Fibroblast of the conjunctiva (primary cell): ENCODE results near the gene CDC123.
"Not testable (repeated sequence)": the region's sequence is repeated elsewhere in the genome, so short reads cannot be mapped to it uniquely, and the experiment has no call there.

Source experiments
- DNase-seq: peaks from one replicate; pipeline ENCODE4 v3.0.0-alpha.2; 2010; ENCODE audit warnings: low read depth

The CDC123 gene, protein sequence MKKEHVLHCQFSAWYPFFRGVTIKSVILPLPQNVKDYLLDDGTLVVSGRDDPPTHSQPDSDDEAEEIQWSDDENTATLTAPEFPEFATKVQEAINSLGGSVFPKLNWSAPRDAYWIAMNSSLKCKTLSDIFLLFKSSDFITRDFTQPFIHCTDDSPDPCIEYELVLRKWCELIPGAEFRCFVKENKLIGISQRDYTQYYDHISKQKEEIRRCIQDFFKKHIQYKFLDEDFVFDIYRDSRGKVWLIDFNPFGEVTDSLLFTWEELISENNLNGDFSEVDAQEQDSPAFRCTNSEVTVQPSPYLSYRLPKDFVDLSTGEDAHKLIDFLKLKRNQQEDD

GRCh38 chr10:12195603-12196506 is at the start of gene CDC123, which contains the start of gene NUDT5:
CDC123 (plus strand) TSS chr10:12196188; CDS start chr10:12196246, 58 bp downstream.
NUDT5 (minus strand) TSS chr10:12195891; CDS start chr10:12186291, 9,600 bp downstream.
- DNase-seq = peak; percentile 71

- DNase-seq = no peak
Observed at GRCh38 chr10:12150163-12150562, 45.8 kb upstream of the CDC123 start.

GRCh38 chr10:12154516-12154915 is 41.5 kb upstream of the CDC123 start:
- DNase-seq = no peak

DNA sequence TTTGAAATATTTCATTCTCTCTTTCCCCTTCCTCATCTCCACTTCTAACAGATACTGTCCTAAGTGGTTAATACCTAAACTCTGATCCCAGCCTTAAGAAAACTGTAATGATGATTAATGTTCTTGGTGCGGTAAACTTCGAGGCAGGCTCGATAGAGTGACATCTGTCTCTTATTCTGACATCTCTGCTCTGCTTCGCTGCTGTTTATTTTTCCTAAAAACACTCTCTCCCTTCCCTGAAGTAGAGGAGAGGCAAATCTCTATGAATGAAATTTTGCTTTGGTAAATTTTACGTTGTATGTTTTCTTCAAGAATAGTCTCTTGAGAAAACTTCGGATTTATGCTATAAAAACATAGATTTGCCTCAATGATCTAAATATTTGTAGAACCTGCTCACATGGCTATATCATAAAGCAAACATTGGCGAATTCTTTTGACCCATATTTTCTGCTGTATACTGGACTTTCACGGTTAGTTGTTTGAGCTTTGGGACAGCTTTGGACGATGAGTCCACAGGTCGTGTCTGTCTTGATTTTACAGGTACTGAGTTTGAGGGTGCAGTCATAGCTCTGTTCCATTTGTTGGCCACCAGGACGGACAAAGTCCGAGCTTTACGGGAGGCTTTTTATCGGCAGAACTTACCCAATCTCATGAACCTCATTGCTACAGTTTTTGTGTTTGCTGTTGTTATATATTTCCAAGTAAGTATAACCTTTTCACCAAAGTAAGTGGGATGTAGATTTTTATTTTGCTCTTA is 39.4 kb upstream of the CDC123 start:
- no peak for DNase-seq

GRCh38 chr10:12158111-12158510 is 37.9 kb upstream of the CDC123 start:
- DNase-seq = no peak

DNA sequence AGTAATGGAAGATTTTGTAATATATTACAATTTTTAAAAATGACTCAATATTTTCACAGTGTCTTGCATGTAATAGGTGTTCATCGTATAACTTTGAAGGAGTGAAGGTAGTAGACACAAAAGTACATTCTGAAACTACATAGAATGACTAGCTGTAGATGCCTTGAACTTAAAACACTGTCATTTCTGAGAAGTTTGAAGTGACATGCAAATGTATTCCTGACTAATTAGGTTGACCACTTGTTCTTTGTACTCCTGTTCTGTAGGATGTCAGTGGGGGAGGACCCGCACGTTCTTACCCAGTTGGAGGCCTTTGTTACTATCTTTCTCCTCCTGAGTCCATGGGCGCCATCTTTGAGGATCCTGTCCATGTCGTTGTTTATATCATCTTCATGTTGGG is 35.3 kb upstream of the CDC123 start:
- no peak for DNase-seq

DNA sequence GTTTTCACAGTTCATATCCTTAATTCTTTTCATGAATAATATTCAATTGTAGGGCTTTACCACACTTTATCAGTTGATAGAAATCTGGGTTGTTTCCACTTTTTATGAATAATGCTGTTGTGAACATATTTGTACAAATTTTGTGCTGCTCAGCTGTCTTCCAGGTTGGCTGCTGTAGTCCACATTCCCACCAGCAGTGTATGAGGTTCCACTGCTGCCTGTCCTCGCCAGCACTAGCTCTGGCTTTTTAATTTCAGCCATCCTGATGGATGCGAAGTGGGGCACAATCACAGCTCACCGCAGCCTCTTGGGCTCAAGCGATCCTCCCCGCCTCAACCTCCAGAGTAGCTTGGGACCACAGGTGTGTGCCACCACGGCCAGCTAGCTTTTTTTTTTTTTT is 33.1 kb upstream of the CDC123 start:
- DNase-seq = no peak

DNA sequence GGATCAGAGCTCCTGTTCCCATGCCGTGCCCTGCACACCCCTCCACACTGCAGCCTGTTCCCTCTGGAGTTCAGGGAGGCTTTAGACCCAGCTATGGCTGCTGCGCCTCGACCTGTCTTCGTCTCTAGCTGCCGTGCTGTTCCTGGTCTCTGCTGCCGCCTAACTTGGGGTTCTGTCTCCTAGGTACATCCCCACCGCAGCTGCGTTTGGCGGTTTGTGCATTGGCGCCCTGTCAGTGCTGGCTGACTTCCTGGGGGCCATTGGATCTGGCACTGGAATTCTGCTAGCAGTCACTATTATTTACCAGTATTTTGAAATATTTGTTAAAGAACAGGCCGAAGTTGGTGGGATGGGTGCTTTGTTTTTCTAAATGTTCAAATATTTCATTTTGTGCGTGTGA is 31.9 kb upstream of the CDC123 start:
- DNase-seq = no peak

DNA sequence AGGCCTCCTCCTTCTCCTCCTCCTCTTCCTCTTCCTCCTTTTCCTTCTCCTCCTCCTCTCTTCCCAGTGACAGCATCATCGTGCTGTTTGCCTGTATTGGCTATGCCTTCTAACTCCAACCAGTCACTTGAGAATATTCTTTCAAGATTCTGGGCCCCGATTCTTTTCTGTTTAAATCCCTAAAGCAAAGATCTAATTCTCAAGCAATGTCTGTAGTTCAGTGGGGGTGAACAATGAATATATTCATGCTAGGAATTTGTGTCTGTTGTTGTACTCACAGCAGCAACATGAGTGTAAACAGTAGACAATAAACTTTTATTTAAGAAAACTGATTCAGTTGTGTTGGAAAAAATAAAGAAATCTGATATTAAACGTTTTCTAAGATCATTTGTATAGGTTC is 31.0 kb upstream of the CDC123 start:
- no peak for DNase-seq

GRCh38 chr10:12165999-12166775 is 29.8 kb upstream of the CDC123 start:
- no peak for DNase-seq

DNA sequence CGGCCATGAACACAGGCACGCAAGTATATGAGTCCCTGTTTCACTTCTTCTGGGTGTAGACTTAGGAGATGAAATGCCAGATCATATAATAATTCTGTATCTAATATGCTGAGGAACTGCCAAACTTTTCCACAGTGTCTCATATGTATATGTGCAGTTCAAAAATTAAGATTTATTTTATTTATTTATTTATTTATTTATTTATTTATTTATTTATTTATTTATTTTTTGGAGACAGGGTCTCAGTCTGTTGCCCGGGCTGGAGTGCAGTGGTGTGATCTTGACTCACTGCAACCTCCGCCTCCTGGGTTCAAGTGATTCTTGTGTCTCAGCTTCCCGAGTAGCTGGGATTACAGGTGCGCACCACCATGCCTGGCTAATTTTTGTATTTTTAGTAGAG is 24.5 kb upstream of the CDC123 start:
- DNase-seq = not testable (repeated sequence)

DNA sequence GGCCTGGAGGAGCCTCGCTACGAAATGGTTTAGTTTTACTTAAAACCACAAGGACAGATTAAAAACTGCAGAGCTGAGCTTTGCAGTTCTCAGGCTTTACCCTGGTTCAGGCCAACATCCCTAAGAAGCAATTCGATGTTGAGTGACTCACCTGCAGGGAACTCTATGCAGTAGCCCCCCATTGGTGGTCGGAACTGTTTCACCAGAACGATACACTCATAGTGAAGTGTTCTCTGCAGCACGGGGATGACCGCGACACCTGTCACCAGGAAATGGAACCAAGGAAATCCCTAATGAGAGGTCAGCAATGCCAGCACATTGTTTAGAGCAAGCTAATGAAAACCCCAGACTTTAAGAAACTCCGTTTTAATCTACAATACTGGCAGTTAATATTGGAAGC is 18.3 kb upstream of the CDC123 start:
- no peak for DNase-seq

DNA sequence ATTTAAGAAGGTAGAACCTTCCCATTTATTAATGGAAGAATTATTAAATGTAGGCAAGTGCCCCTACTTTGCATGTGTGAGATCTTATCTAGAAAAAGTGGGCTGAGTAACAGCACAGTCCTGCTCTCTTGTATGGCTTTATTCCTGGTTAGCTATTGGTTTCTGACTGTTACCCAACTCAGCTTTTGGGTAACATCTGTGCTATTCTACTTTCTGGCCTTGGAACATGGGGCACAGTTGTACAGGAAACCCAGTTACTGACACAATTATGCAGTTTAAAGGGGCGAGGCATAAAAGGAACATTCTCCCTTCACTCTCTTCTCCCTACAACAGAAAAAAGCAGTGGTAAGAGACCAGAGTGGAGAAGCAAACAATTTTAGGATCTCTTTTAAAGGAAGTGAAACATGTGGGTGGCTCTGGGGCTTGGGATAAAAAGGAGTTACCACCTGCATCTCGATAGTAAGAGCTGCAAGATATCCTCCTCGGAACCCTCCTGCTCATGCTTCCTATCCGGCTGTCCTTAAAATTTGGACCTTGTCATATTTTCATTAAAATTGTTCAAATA is 16.3 kb upstream of the CDC123 start:
- no peak for DNase-seq

GRCh38 chr10:12180221-12180974 is 15.6 kb upstream of the CDC123 start:
- no peak for DNase-seq

DNA sequence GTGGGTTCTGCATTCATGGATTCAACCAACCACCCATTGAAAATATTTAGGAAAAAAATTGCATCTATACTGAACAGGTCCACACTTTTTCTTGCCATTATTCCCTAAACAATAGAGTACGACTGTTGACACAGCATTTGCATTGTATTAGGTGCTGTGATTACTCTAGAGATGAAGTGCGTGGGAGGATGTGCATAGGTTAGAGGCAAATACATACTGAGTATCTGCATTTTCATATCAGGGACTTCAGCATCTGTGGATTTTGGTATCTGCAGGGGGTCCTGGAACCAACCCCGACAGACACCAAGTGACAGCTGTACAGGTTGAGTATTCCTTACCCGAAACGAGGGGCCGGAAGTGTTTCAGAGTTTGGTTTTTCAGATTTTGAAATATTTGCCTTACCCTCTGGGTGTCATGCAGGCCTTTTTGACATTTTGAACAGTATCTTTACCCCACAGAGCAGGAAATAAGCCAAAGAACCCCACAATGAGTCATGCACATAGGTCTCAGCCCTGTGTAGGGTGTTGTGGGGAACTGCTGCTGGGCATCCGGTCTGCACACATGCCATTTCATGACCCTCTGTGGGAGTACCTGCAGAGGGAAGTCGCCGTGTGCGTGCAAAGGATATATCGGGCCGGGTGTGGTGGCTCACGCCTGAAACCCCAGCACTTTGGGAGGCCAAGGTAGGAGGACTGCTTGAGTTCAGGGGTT is 14.8 kb upstream of the CDC123 start:
- DNase-seq = no peak

DNA sequence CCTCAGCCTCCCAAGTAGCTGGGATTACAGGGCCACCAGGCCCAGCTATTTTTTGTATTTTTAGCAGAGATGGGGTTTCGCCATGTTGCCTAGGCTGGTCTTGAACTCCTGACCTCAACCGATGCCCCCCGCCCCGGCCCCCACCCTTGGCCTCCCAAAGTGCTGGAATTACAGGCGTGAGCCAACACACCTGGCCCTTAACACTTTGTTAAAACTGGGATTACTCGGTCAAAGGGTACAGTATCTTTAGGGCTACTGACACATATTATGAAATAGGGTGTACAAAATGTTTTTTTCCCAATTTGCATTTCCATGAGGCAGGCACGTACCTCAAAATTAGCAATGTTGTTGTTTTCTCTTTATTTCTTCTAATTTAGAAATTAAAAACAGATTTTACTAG is 11.8 kb upstream of the CDC123 start:
- DNase-seq = no peak

DNA sequence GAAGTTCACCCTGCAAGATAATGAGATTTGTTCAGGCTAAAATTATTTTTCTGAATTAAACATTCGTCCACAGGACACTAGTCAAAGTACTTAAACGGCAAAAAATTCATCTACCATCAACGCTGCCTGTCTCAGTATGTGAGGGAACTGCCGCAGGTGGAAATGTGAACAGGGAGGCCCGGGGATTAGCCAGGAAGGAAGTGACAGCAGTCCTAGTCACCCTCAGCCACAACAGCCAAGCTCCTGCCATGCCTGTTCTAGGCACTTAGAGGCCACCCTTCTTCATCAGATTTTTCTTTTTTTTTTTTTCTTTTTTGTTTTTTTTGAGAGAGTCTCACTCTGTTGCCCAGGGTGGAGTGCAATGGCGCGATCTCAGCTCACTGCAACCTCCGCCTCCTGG is 9.7 kb upstream of the CDC123 start:
- DNase-seq = no peak

DNA sequence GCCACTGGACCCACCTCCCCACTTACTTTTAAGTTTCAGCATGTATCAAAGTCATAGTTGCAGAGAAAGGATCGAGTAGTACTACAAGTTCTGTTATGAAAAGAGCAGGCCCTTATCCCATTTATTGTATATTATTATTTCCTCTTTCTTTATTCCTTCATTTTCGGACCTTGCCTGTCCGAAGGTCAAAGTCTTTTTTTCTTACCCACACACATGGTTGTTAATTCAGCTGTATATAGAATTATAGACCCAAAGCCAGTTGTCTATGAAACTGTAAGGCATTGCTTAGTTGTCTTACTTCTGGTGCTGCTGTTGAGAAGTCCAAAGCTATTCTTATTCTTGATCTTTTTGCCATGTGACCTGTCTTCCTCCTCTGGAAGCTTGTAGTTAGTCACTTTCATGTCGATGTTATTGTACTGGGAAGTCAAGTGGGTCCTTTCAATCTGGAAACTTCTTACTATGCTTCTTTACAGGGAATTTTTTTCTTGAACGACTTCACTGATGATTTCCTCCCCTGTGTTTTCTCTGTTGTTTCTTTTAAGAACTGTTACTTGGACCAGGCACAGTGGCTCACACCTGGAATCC is 8.6 kb upstream of the CDC123 start:
- DNase-seq = no peak

- no peak for DNase-seq
Observed at GRCh38 chr10:12188656-12189055, 7.3 kb upstream of the CDC123 start.

DNA sequence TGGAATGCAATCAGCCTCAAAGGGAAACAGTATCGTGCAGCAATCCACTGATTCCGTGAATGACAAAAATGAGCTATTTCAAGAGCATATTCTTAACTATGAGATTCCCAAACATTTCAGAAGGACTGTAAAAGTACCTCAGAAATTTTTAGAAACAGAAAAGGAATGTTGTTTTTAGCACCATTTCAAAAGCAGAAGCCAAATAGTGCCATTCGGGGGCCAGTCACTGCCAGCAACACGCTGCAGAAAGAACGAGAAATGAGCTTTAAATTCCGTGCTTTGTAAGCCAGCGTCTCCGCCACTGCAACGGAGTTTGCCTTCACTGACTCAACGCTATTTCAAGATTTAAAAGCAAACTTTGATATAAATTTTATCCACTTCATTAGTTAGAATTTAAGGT is 6.6 kb upstream of the CDC123 start:
- no peak for DNase-seq
